ENCODE measurements around the gene NEGR1.

The NEGR1 gene

DNA sequence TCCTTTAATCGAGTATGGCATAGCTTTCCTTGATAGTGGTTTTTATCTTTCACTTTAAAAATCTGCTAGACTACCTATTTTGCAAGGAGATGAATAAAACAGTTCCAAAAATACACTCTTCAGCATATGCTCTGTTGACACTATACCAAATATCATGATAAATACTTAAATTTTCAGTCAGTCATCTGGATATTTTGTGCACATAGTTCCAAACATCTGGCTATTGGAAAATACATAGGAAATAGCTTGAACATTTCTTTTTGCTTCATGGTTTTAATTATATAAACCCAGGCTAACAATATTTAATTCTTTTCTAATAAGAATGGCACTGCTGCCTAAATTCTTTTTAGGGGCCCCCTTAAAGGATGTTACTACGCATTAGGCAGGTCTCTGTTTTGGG is 342.1 kb downstream of the NEGR1 start:
- no peak for DNase-seq (ENCODE audit: low read depth in 2 of 2)
- TF ChIP-seq, protein P1, sequence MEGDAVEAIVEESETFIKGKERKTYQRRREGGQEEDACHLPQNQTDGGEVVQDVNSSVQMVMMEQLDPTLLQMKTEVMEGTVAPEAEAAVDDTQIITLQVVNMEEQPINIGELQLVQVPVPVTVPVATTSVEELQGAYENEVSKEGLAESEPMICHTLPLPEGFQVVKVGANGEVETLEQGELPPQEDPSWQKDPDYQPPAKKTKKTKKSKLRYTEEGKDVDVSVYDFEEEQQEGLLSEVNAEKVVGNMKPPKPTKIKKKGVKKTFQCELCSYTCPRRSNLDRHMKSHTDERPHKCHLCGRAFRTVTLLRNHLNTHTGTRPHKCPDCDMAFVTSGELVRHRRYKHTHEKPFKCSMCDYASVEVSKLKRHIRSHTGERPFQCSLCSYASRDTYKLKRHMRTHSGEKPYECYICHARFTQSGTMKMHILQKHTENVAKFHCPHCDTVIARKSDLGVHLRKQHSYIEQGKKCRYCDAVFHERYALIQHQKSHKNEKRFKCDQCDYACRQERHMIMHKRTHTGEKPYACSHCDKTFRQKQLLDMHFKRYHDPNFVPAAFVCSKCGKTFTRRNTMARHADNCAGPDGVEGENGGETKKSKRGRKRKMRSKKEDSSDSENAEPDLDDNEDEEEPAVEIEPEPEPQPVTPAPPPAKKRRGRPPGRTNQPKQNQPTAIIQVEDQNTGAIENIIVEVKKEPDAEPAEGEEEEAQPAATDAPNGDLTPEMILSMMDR (IDR thresholded peaks at IDR 0.05; ENCODE audit: low read depth, low read length), result no peak
- no peak overlapping the region for H3K4me3 ChIP-seq (replicated peaks in 1 of 2; ENCODE audit: low read depth in 2 of 2, low read length in 2 of 2)

DNA sequence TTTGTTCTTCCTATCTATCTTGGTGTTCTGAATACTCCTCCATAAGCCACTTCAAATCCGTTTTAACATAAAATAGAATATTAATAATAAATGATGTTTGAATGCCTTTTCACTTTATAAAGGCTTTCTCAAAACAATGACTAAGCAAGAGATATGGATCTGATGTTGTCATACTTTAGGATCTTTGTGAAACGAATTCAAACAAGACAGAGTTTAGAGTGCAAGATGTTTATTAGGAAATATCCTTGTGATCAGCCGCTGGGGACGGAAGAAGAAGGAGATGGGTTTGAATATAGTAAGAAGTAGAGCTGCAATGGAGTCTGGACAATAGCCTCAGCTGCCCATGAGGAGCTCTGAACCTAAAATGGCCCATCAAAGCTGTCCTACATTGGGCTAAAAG is 351.8 kb downstream of the NEGR1 start:
- DNase-seq (ENCODE audit: low read depth in 2 of 2), result peak in 1 of 2 donors; percentile 40
- TF ChIP-seq, protein P1 (IDR thresholded peaks at IDR 0.05; ENCODE audit: low read depth, low read length), result no peak
- no peak overlapping the region for H3K4me3 ChIP-seq (replicated peaks in 1 of 2; ENCODE audit: low read depth in 2 of 2, low read length in 2 of 2)

DNA sequence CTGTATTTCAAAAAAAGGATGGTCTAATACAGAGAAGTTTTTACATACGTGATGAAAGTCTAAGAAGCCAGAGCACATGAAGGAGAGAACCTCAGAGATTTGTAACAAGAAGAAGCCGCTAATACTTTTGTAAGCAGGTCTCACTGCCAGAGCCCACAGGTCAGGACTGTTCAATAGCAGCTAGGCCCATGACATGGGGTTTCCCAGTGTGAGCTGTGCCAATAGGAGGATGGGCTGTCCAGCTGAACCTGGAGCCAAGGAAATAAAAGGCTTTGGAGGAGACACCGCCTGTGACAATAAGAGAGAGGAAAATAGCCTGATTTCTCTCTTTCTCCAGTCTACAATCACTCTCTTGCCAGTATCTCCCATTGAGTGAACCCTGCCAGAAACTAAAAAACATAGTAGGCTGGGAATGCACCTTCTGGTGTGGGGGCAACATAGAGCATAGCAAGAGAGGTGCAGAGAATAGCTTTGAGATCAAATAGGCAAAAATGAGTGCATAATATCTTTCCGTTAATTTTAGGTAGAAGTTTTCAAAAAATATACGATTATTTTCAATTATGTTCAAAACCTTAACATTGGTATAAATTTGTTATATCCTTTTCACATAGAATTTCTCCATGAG is 360.3 kb downstream of the NEGR1 start:
- DNase-seq (ENCODE audit: low read depth in 2 of 2), result no peak
- H3K4me3 ChIP-seq (replicated peaks in 1 of 2; ENCODE audit: low read depth in 2 of 2, low read length in 2 of 2), result no peak overlapping the region
- TF ChIP-seq, protein P1 (IDR thresholded peaks at IDR 0.05; ENCODE audit: low read depth, low read length), result no peak

DNA sequence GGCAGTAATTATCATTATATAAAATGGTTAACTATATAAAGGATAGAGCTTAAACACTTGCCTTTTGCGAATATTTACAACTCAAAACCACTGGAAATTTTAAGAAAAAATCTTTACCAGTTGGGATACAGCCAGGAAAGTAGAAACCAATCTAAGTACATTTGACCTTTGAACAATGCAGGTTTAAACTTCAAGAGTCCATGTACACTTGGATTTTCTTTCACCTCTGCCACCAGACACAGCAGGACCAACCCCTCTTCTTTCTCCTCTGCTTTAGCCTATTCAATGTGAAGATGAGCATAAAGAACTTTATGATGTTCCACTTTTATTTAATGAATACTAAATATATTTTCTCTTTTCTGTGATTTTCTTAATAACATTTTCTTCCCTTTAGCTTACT is 361.1 kb downstream of the NEGR1 start:
- DNase-seq (ENCODE audit: low read depth in 2 of 2), result no peak
- TF ChIP-seq, protein P1 (IDR thresholded peaks at IDR 0.05; ENCODE audit: low read depth, low read length), result no peak
- H3K4me3 ChIP-seq (replicated peaks in 1 of 2; ENCODE audit: low read depth in 2 of 2, low read length in 2 of 2), result no peak overlapping the region

DNA sequence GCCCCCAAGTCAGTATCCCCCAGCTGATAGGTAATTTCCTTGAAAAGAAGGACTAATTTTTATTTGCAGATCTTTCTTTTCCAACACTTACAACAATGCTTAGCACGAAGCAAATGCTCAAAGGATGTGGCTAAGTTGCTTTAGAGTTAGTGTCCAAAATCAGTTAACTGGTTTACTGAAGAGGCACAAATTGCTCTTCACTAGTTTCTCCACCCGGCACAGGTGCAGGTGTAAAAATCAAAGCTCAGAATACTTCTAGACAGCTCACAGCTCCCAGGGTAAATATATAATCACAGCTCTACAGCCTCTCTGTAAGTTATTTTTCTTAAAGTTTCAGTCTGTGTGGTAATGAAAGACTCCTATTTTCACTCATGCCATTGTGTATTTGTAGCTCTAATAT is 361.8 kb downstream of the NEGR1 start:
- no peak overlapping the region for H3K4me3 ChIP-seq (replicated peaks in 1 of 2; ENCODE audit: low read depth in 2 of 2, low read length in 2 of 2)
- no peak for DNase-seq (ENCODE audit: low read depth in 2 of 2)
- TF ChIP-seq, protein P1 (IDR thresholded peaks at IDR 0.05; ENCODE audit: low read depth, low read length), result no peak

DNA sequence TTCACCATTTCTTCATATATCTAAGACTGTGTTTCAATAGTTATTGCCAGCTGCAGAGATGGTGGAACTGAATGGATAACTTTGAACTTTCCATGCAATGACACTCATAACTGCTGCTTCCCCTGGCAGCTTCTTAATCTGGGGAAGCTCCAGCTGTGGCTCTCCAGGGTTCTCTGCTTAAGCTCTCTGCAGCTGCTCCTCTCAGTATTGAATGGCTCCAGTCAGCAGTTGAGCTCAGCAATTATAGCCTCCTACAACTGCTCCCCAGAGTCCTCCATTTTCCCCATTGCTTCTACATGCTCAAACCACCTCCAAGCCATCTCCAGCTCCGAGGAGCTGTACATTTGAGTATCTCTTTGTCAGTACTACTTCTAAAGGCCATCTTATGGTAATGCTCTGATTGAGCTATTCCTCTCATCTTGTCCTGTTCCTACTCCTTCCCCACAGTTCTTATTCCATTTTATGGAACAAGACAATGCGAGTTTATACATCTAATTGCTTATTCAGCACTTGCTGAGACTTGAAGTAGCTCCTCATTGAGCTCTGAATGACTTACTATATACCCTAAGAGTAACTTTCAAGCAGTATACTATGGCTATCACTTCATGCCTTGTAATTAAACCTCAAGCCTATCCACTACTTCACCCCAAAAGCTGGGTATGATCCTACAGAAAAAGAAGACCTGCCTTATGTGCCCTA is 362.4 kb downstream of the NEGR1 start:
- TF ChIP-seq, protein P1 (IDR thresholded peaks at IDR 0.05; ENCODE audit: low read depth, low read length), result no peak
- no peak for DNase-seq (ENCODE audit: low read depth in 2 of 2)
- no peak overlapping the region for H3K4me3 ChIP-seq (replicated peaks in 1 of 2; ENCODE audit: low read depth in 2 of 2, low read length in 2 of 2)

Measured in cardiac fibroblast (primary cell).